Rectal smooth muscle tissue (tissue), 1 donor: ENCODE data around the gene DCUN1D5.

Experiments
- H3K27ac ChIP-seq: one replicate; pipeline ENCODE4 v1.7.0; 2013; ENCODE audit warnings: low read depth, low read length, inconsistent platforms
- H3K27me3 ChIP-seq: one replicate; pipeline ENCODE4 v1.7.0; 2013; ENCODE audit warnings: low read length; ENCODE audit not compliant: control insufficient read depth, insufficient read depth
- H3K36me3 ChIP-seq: one replicate; pipeline ENCODE4 v1.7.0; 2013; ENCODE audit warnings: low read length; ENCODE audit not compliant: control insufficient read depth, insufficient read depth
- H3K4me1 ChIP-seq: one replicate; pipeline ENCODE4 v1.7.0; 2013; ENCODE audit warnings: low read length; ENCODE audit not compliant: control insufficient read depth, insufficient read depth
- H3K4me3 ChIP-seq: one replicate; pipeline ENCODE4 v1.7.0; 2013; ENCODE audit warnings: low read length
- H3K9ac ChIP-seq: one replicate; pipeline ENCODE4 v1.7.0; 2013; ENCODE audit warnings: low read length

The DCUN1D5 gene

DNA sequence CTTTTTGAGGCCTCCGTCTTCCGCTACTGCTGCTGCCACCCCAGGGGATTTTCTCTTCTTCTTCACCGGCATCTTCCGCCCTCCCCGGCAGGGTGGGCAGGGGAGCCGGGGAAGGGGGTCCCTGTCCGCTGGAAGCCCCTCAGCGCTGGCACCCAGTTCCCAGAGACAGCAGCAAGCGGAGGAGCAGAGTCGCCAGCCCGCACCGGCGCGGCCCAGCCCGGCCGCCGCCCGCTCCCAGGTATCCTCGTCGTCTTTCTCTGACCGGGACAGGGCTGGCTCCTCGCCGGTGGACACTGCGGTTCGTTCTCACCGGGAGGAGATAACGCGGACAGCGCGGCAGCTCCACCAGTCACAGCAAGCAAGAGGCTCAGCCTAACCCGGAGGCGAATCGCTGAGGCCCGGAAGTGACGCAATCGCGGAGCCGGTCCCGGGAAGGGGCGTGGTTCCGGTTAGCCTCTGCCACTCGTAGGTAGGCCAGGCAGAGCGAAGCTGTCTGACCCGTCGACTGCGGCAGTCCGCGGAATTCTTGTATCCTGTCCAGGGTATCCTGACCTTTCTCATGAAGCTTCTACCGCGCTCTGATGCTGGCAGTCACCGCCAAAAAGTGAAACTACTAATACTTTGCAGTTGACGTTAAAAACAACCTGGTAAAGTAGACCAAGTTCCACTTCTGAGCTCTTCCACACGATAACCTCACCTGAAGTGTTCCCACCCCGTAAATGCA is at the start of gene DCUN1D5:
TSS of gene DCUN1D5 (minus strand) at position 360 of the 724 bp plus-strand sequence. CDS start at position 72, 288 bp downstream.
- H3K27ac ChIP-seq = peak within 1 kb of the TSS; percentile 86
- peaks cover 2% of the 10 kb centered on the region for H3K27me3 ChIP-seq
- no peaks in the 10 kb centered on the region for H3K36me3 ChIP-seq
- H3K9ac ChIP-seq = peak within 1 kb of the TSS; percentile 71
- peaks cover 9% of the 10 kb centered on the region for H3K4me1 ChIP-seq
- peak within 1 kb of the TSS; percentile 94 for H3K4me3 ChIP-seq

DNA sequence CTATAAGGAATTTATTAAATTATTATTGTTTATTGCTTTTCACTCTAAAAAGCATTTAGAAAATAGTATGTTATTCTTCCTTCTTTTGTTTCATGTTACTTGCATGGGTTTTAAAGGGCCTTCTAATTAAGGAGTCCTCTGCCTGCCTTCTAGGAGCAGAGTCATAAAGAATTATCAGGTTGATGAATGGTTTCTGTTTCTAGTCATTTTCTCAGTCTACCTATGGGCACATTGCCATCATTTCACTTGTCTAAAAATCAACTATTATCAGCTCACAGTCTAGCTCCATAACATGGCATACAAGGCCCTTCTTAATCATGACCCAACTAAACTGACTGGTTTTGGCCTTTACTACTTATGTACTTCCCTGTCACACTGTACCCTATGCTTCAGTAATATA is 33.5 kb upstream of the DCUN1D5 start:
- no peaks in the 10 kb centered on the region for H3K4me1 ChIP-seq
- no peak overlapping the region for H3K9ac ChIP-seq
- no peaks in the 10 kb centered on the region for H3K27me3 ChIP-seq
- H3K27ac ChIP-seq = no peak overlapping the region
- peaks cover 2% of the 10 kb centered on the region for H3K36me3 ChIP-seq
- no peak overlapping the region for H3K4me3 ChIP-seq

GRCh38 chr11:103114836-103115235 is 22.9 kb upstream of the DCUN1D5 start:
- Histone ChIP-seq H3K27ac (no peak overlapping the region), H3K4me3 (no peak overlapping the region), H3K27me3 (no peaks in the 10 kb centered on the region), H3K9ac (no peak overlapping the region), H3K36me3 (no peaks in the 10 kb centered on the region), H3K4me1 (no peaks in the 10 kb centered on the region)

- Histone ChIP-seq H3K27ac (no peak overlapping the region), H3K9ac (no peak overlapping the region), H3K4me3 (no peak overlapping the region), H3K4me1 (no peaks in the 10 kb centered on the region), H3K36me3 (no peaks in the 10 kb centered on the region), H3K27me3 (no peaks in the 10 kb centered on the region)
Observed at GRCh38 chr11:103112364-103112763, 20.4 kb upstream of the DCUN1D5 start.

- no peaks in the 10 kb centered on the region for H3K36me3 ChIP-seq
- no peak overlapping the region for H3K9ac ChIP-seq
- H3K27ac ChIP-seq = no peak overlapping the region
- no peaks in the 10 kb centered on the region for H3K27me3 ChIP-seq
- H3K4me1 ChIP-seq = no peaks in the 10 kb centered on the region
- no peak overlapping the region for H3K4me3 ChIP-seq
Observed at GRCh38 chr11:103111400-103111799, 19.4 kb upstream of the DCUN1D5 start.

DNA sequence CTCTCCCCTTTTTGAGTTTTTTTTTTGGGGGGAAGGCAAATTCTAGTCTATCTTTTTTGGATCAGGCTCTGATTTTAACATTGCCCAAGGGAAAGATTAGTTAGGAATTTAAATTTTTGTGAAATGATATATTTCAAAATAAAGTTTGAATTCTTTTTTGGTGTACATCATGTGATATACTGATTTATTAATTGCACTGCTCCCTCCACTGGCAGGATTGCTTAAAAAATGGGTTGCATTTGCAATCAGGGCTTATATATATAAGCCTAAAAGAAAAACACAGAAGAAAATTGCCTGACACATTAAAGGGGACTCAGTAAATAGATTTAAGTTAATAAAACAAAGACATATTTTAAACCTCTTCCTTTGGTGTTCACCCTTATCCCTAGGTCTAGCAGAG is 18.4 kb upstream of the DCUN1D5 start:
- H3K27ac ChIP-seq = no peak overlapping the region
- peak overlapping the region; percentile 73 for H3K4me3 ChIP-seq
- no peak overlapping the region for H3K9ac ChIP-seq
- no peaks in the 10 kb centered on the region for H3K36me3 ChIP-seq
- H3K4me1 ChIP-seq = no peaks in the 10 kb centered on the region
- H3K27me3 ChIP-seq = no peaks in the 10 kb centered on the region

DNA sequence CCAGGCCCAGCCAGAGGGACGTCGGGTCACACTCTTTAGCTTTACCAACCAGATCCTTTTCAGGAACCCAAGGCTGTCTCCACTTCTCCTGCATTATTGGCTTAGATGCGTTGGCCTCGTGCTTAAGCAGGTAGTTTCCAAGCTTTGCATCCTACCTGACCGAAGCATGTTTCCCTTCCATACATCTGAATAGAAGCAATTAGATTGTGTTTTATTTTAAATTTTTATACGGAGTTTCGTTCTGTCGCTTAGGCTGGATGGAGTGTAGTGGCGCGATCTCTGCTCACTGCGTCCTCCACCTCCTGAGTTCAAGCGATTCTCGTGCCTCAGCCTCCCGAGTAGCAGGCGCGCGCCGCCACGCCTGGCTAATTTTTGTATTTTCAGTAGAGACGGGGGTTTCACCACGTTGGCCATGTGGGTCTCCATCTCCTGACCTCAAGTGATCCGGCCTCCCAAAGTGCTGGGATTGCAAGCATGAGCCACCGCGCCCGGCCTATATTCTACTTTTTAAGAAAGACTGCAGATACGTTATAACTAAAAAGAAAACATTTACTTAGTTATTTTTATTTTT is 17.9 kb upstream of the DCUN1D5 start:
- peak overlapping the region; percentile 3 for H3K9ac ChIP-seq

DNA sequence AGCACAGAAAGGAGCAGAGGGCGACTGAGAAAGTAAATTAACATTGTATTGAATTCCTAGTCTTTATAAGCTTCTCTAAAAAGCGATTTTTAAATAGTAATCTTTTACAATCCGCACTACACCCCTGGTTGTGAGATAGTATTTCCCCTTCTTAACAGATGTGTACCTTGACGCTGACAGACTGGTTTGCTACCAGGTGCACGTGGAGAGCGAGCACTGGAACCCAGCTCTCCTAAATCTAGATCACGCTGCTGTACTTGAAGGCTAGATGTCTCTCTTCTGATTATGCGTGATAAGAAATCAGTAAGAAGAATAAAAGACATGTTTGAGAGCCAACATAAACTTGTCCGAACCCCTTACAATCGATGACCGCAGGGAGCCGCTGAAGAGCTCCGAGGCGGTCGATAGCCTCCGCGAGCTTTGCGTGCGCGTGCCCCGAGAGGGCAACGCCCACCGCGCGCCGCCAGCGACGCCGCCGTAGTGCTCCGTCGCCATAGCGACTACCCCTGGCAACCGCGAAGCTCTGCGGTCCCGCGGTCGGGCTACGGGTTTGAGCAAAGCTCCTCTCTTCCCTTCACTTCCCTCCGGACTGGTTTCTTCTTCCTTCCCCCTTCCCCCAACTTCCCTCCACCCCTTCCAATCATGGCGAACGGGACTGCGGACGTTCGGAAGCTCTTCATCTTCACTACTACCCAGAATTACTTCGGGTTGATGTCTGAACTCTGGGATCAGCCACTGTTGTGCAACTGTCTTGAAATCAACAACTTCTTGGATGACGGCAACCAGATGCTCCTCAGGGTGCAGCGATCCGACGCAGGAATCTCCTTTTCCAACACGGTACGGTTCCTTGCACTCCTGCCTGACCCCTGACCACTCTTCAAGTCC is 17.2 kb upstream of the DCUN1D5 start, which contains the start of gene DYNC2H1:
TSS of gene DYNC2H1 (plus strand) at position 494 of the 885 bp plus-strand sequence. CDS start at position 643, 149 bp downstream.
- no peaks in the 10 kb centered on the region for H3K4me1 ChIP-seq
- H3K4me3 ChIP-seq = peak within 1 kb of the TSS; percentile 73
- H3K27me3 ChIP-seq = no peaks in the 10 kb centered on the region
- no peaks in the 10 kb centered on the region for H3K36me3 ChIP-seq
- H3K27ac ChIP-seq = peak within 1 kb of the TSS; percentile 71
- H3K9ac ChIP-seq = peak within 1 kb of the TSS; percentile 22

More for the DNA sequence above, 17.9 kb upstream of the DCUN1D5 start:
- Histone ChIP-seq H3K27ac (peak overlapping the region; percentile 71), H3K27me3 (no peaks in the 10 kb centered on the region), H3K4me1 (no peaks in the 10 kb centered on the region), H3K36me3 (no peaks in the 10 kb centered on the region), H3K4me3 (peak overlapping the region; percentile 73)

- H3K4me3 ChIP-seq = no peak overlapping the region
- H3K27me3 ChIP-seq = peaks cover 2% of the 10 kb centered on the region
- H3K36me3 ChIP-seq = no peaks in the 10 kb centered on the region
- no peak overlapping the region for H3K27ac ChIP-seq
- H3K4me1 ChIP-seq = peaks cover 3% of the 10 kb centered on the region
- H3K9ac ChIP-seq = no peak overlapping the region
Observed at GRCh38 chr11:103097279-103097678, 5.3 kb upstream of the DCUN1D5 start.

DNA sequence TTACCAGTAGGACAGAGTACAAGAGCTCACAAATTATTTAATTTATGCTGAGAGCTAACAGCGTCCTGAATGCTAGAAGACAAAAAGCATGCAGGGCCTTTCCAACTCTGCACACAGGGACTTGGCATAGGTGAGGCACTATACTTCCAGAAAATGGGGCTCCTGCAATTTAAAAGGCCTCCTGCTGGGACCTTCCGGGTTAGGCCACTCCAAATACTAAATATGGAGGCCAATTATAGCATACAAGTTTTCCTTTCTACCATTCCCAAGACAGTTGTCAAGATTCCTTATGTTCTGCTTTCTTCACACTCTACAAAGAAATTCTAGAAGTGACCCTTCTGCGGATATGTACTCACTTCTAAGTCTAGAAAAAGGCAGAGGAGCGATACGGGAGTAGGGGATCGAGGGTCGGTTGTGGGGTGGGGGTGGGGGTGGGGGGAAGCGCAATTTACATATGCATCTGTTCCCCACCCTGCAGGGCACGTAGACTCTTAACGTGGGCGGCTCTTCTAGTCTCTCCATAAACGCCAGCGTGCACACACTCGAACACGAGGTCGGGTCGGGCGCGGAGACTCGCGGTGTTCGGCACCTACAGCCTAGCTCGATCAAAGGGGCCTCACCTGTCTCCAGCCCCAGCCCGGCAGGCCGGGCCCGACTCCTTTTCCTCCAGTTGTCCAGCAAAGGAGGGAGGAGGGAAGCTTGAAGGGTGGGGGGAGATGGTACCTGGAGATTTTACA is 728 bp downstream of the DCUN1D5 start:
- H3K27me3 ChIP-seq = no peaks in the 10 kb centered on the region
- H3K9ac ChIP-seq = peak overlapping the region; percentile 71
- peaks cover 9% of the 10 kb centered on the region for H3K4me1 ChIP-seq
- peak overlapping the region; percentile 86 for H3K27ac ChIP-seq
- H3K36me3 ChIP-seq = no peaks in the 10 kb centered on the region
- peak overlapping the region; percentile 94 for H3K4me3 ChIP-seq

GRCh38 chr11:103086461-103086860 is 5.5 kb downstream of the DCUN1D5 start:
- H3K4me3 ChIP-seq = no peak overlapping the region
- peaks cover 3% of the 10 kb centered on the region for H3K36me3 ChIP-seq
- H3K4me1 ChIP-seq = peaks cover 5% of the 10 kb centered on the region
- no peak overlapping the region for H3K27ac ChIP-seq
- H3K9ac ChIP-seq = no peak overlapping the region
- H3K27me3 ChIP-seq = no peaks in the 10 kb centered on the region
